ENCODE measurements around the gene LIG1.

- TF ChIP-seq POLR2AphosphoS5 (IDR thresholded peaks at IDR 0.05) (no peak), CTCF (IDR thresholded peaks at IDR 0.05) (no peak)
These were observed 49.1 kb downstream of the LIG1 start for GRCh38 chr19:48121066-48121465.
